GM19395 (cell line): Measurements from ENCODE around the gene USH2A.
A peak's percentile ranks its signal among the peaks of the same experiment; 100 is the strongest.

Experiments
- ATAC-seq: cut with Tn5 transposase; IDR thresholded peaks from one replicate; pipeline ENCODE4 v1.9.1; 2021; ENCODE audit warnings: mild to moderate bottlenecking, moderate library complexity; ENCODE audit not compliant: unreplicated experiment

USH2A gene

GRCh38 chr1:215888159-215888558, 535.1 kb downstream of the USH2A start:
- ATAC-seq = no peak

GRCh38 chr1:215887627-215888026, 535.6 kb downstream of the USH2A start:
- ATAC-seq = no peak

- no peak for ATAC-seq
Measured at GRCh38 chr1:215883004-215883403, 540.2 kb downstream of the USH2A start.

GRCh38 chr1:215878843-215879242, 544.4 kb downstream of the USH2A start:
- ATAC-seq = no peak

GRCh38 chr1:215878128-215878527, 545.1 kb downstream of the USH2A start:
- no peak for ATAC-seq

GRCh38 chr1:215877452-215877951, 545.7 kb downstream of the USH2A start:
- ATAC-seq = no peak

GRCh38 chr1:215875712-215876111, 547.5 kb downstream of the USH2A start:
- no peak for ATAC-seq

GRCh38 chr1:215875236-215875635, 548.0 kb downstream of the USH2A start:
- ATAC-seq = no peak

GRCh38 chr1:215872658-215873057, 550.6 kb downstream of the USH2A start:
- no peak for ATAC-seq

GRCh38 chr1:215868500-215868899, 554.7 kb downstream of the USH2A start:
- no peak for ATAC-seq

GRCh38 chr1:215865060-215865459, 558.2 kb downstream of the USH2A start:
- ATAC-seq = no peak

- ATAC-seq = peak; percentile 68
Measured at GRCh38 chr1:215863796-215864195, 559.5 kb downstream of the USH2A start.

GRCh38 chr1:215860833-215861232, 562.4 kb downstream of the USH2A start:
- ATAC-seq = no peak

- no peak for ATAC-seq
Measured at GRCh38 chr1:215857317-215857716, 565.9 kb downstream of the USH2A start.

- no peak for ATAC-seq
Measured at GRCh38 chr1:215845234-215845891, 577.9 kb downstream of the USH2A start.

GRCh38 chr1:215844777-215845176, 578.5 kb downstream of the USH2A start:
- ATAC-seq = no peak

GRCh38 chr1:215844266-215844665, 579.0 kb downstream of the USH2A start:
- ATAC-seq = no peak

- ATAC-seq = no peak
Measured at GRCh38 chr1:215842905-215843304, 580.3 kb downstream of the USH2A start.

GRCh38 chr1:215835951-215836350, 587.3 kb downstream of the USH2A start:
- no peak for ATAC-seq

- no peak for ATAC-seq
Measured at GRCh38 chr1:215833941-215834729, 589.1 kb downstream of the USH2A start.

- no peak for ATAC-seq
Measured at GRCh38 chr1:215830226-215830810, 592.9 kb downstream of the USH2A start.

GRCh38 chr1:215825056-215825455, 598.2 kb downstream of the USH2A start:
- no peak for ATAC-seq
